GM03348 (cell line): ENCODE results near the gene DIP2B.
"Not testable (repeated sequence)": the region's sequence is repeated elsewhere in the genome, so short reads cannot be mapped to it uniquely, and the experiment has no call there.

ENCODE experiments used
- DNase-seq: peaks from one replicate; pipeline ENCODE4 v3.0.0; 2012; ENCODE audit warnings: low spot score

DIP2B gene

GRCh38 chr12:50504798-50505674 lies at the start of gene DIP2B:
Gene DIP2B (plus strand): TSS chr12:50504985. CDS start chr12:50505141, 156 bp downstream.
- DNase-seq, result peak; percentile 96

GRCh38 chr12:50458606-50459005 lies 46.2 kb upstream of the DIP2B start:
- DNase-seq, result peak; percentile 28

GRCh38 chr12:50467439-50467838 lies 37.3 kb upstream of the DIP2B start:
- no peak for DNase-seq

GRCh38 chr12:50477241-50477832 lies 27.4 kb upstream of the DIP2B start:
- no peak for DNase-seq

- DNase-seq, result no peak
Observed at GRCh38 chr12:50482571-50482970, 22.2 kb upstream of the DIP2B start.

GRCh38 chr12:50483488-50483887 lies 21.3 kb upstream of the DIP2B start:
- no peak for DNase-seq

GRCh38 chr12:50488801-50489200 lies 16.0 kb upstream of the DIP2B start:
- DNase-seq, result no peak

- not testable (repeated sequence) for DNase-seq
Observed at GRCh38 chr12:50498119-50498518, 6.7 kb upstream of the DIP2B start.

GRCh38 chr12:50505675-50506530 lies 1.1 kb downstream of the DIP2B start:
- peak; percentile 18 for DNase-seq

GRCh38 chr12:50506753-50507473 lies 2.1 kb downstream of the DIP2B start:
- DNase-seq, result no peak

GRCh38 chr12:50507474-50507838 lies 2.7 kb downstream of the DIP2B start:
- DNase-seq, result no peak

- no peak for DNase-seq
Observed at GRCh38 chr12:50507930-50508329, 3.1 kb downstream of the DIP2B start.

GRCh38 chr12:50508414-50508813 lies 3.6 kb downstream of the DIP2B start:
- no peak for DNase-seq

- no peak for DNase-seq
Observed at GRCh38 chr12:50508970-50509663, 4.3 kb downstream of the DIP2B start.

- DNase-seq, result no peak
Observed at GRCh38 chr12:50514526-50515276, 9.9 kb downstream of the DIP2B start.

GRCh38 chr12:50515587-50515986 lies 10.8 kb downstream of the DIP2B start:
- DNase-seq, result no peak

- no peak for DNase-seq
Observed at GRCh38 chr12:50517421-50518048, 12.8 kb downstream of the DIP2B start.

- no peak for DNase-seq
Observed at GRCh38 chr12:50518090-50518489, 13.3 kb downstream of the DIP2B start.

GRCh38 chr12:50519353-50519752 lies 14.6 kb downstream of the DIP2B start:
- DNase-seq, result no peak
